Activated naive CD8-positive, alpha-beta T cell treated with anti-CD3 and anti-CD28 coated beads, Interleukin-2, amount 10 ng/mL, durations not matched to agents 7 days and 5 days (primary cell): Measurements from ENCODE around the gene ATOSB. TPM values are rescaled to one million over a fixed set of nuclear protein-coding genes. Genes with fewer than 3 reads are reported as not detected.
"Not testable (repeated sequence)": the region's sequence is repeated elsewhere in the genome, so short reads cannot be mapped to it uniquely, and the experiment has no call there.

ENCODE experiments used
- ATAC-seq: fragments of 150-1000 bp; cut with Tn5 transposase; one replicate; pipeline ENCODE4 v1.10.0; 2021; ENCODE audit warnings: low read depth, moderate library complexity
- POLR2A ChIA-PET: fragments of 350-600 bp; sonication (Branson Sonifier 250); formaldehyde crosslinking; loops from one replicate; lab custom pipeline; 2021; ENCODE audit warnings: antibody characterized with exemption; lab: Charles Lee
- DNase-seq: peaks from one replicate; pipeline ENCODE4 v3.0.0; 2021
- H3K27ac Mint-ChIP-seq: one replicate; pipeline ENCODE4 v1.8.0; 2022; ENCODE audit warnings: mild to moderate bottlenecking, mixed read lengths
- H3K27me3 Mint-ChIP-seq: one replicate; pipeline ENCODE4 v1.8.0; 2022; ENCODE audit warnings: mild to moderate bottlenecking, moderate library complexity, mixed read lengths
- H3K36me3 Mint-ChIP-seq: one replicate; pipeline ENCODE4 v1.8.0; 2021; ENCODE audit warnings: mild to moderate bottlenecking, mixed read lengths
- H3K4me1 Mint-ChIP-seq: one replicate; pipeline ENCODE4 v1.8.0; 2021; ENCODE audit warnings: mixed read lengths
- H3K4me3 Mint-ChIP-seq: one replicate; pipeline ENCODE4 v1.8.0; 2022; ENCODE audit warnings: mild to moderate bottlenecking, moderate library complexity, mixed read lengths
- H3K9me3 Mint-ChIP-seq: one replicate; pipeline ENCODE4 v1.8.0; 2021; ENCODE audit warnings: mixed read lengths
- total RNA-seq, 2 experiments: library from RNA; stranded (reverse); gene quantifications; one replicate each; pipeline ENCODE4 v1.2.3, GENCODE V29; 2021

The ATOSB gene, protein sequence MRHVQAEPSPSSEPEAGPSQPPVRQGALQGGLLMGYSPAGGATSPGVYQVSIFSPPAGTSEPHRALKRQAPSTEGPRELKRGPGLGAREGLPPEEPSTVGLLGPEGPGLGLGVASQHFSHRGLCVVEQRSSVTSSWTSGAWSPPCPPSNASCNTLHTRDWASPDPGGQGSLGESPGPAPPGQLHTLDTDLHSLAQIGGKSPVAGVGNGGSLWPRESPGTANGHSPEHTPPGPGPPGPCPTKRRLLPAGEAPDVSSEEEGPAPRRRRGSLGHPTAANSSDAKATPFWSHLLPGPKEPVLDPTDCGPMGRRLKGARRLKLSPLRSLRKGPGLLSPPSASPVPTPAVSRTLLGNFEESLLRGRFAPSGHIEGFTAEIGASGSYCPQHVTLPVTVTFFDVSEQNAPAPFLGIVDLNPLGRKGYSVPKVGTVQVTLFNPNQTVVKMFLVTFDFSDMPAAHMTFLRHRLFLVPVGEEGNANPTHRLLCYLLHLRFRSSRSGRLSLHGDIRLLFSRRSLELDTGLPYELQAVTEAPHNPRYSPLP
- total RNA-seq, result 10 to 100 TPM; 12.0 to 16.6 TPM

DNA sequence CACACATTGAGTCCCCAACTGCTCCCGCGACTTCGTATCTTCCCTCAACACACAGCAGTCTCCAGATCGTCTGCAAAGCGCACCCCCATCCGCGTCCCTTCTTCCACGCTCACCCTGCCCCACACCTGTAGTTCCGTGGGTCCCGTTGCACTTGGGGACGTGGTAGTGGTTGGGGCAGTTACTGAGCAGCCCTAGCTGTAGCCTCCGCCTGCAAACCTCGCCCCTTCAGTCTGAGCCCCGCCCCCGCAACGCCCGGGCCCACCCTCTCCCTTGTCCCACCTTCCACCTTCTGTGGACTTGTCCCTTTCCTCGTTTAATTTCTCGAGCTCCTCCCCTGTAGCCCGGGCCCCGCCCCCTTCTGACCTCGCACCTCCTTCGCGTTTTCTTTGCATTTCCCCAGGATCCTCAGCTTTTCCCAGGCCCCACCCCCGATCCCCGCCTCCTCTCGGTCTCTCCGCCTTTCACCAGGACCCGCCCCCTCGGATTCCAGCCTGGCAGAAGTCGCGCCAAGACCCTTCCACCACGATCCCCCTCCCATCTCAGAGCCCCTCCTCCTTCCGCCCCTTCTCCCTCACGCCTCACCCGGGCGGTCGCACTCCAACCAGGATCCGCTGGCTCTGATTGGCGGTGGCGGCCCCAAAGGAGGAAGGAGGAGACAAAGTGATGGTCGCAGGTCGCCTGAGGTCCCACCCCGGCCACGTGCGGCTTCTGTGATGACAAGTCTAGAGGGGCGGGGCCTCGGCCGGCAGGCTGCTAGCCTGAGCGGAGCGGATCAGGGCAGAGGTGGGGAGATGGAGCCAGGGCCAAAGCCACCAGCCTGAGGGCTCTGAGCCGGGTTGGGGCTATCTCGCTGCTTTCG, at the start of gene ATOSB:
TSS of gene ATOSB (minus strand) at position 183 of the 859 bp plus-strand sequence. CDS start 7,588 bp downstream, outside the sequence.
- Mint-ChIP-seq H3K4me3 (peak within 1 kb of the TSS; percentile 100), H3K27me3 (peaks cover 5% of the 10 kb centered on the region), H3K36me3 (peaks cover 6% of the 10 kb centered on the region), H3K4me1 (peaks cover 38% of the 10 kb centered on the region), H3K27ac (peak within 1 kb of the TSS; percentile 98), H3K9me3 (no peaks in the 10 kb centered on the region)
- ATAC-seq, result peak; percentile 68
- POLR2A ChIA-PET, result interaction anchor here (0.6 to 3.7 kb wide), 8 partner anchors 13 to 489 kb away, joined by 3 to 47 read pairs (median 6); partner anchors contain the start of genes FANCG, STOML2, TESK1 and VCP
- DNase-seq, result peak; percentile 94

DNA sequence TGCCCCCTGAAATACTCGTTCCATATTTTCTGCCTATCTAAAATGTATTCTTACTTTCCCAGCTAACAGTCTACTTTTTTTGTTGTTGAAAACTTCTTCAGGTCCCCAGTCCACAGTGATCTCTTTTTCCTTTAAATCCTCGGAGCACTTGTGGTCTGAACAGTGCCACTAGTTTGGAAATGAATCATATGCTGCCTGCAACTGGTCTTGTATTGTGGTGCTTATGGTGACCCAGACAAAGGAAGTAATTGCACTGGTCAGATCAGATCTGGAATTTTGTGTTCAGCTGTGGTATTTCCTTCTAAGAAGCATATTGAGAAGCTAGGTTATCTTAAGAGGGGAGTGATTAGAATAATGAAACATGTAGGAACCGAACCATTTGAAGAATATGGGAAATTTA, 49.0 kb upstream of the ATOSB start:
- H3K4me1 Mint-ChIP-seq, result peaks cover 9% of the 10 kb centered on the region
- no peaks in the 10 kb centered on the region for H3K9me3 Mint-ChIP-seq
- ATAC-seq (no peak), DNase-seq (no peak)
- POLR2A ChIA-PET, result no interaction called here
- no peaks in the 10 kb centered on the region for H3K36me3 Mint-ChIP-seq
- no peak overlapping the region for H3K27ac Mint-ChIP-seq
- H3K4me3 Mint-ChIP-seq, result no peak overlapping the region
- H3K27me3 Mint-ChIP-seq, result peaks cover 17% of the 10 kb centered on the region

GRCh38 chr9:35163413-35163812, 47.8 kb upstream of the ATOSB start:
- Mint-ChIP-seq H3K27ac (no peak overlapping the region), H3K36me3 (no peaks in the 10 kb centered on the region), H3K4me3 (no peak overlapping the region), H3K4me1 (peaks cover 14% of the 10 kb centered on the region), H3K27me3 (peaks cover 17% of the 10 kb centered on the region), H3K9me3 (no peaks in the 10 kb centered on the region)
- POLR2A ChIA-PET, result no interaction called here
- DNase-seq, result no peak
- no peak for ATAC-seq

- no peak for DNase-seq
- H3K4me1 Mint-ChIP-seq, result peaks cover 14% of the 10 kb centered on the region
- H3K9me3 Mint-ChIP-seq, result no peaks in the 10 kb centered on the region
- no peak for ATAC-seq
- peak overlapping the region; percentile 89 for H3K4me3 Mint-ChIP-seq
- POLR2A ChIA-PET, result interaction anchor here (1.0 kb wide), 1 partner anchor 68 kb away, joined by 6 read pairs; no protein-coding TSS in a partner anchor
- no peaks in the 10 kb centered on the region for H3K36me3 Mint-ChIP-seq
- H3K27ac Mint-ChIP-seq, result no peak overlapping the region
- peaks cover 17% of the 10 kb centered on the region for H3K27me3 Mint-ChIP-seq
These were observed 47.1 kb upstream of the ATOSB start for GRCh38 chr9:35162605-35163315.

GRCh38 chr9:35161713-35162604, 46.3 kb upstream of the ATOSB start, which contains the start of gene UNC13B:
UNC13B (plus strand) TSS chr9:35162009; CDS start chr9:35162284, 275 bp downstream.
- peaks cover 14% of the 10 kb centered on the region for H3K4me1 Mint-ChIP-seq
- H3K4me3 Mint-ChIP-seq, result peak within 1 kb of the TSS; percentile 89
- H3K36me3 Mint-ChIP-seq, result no peaks in the 10 kb centered on the region
- H3K9me3 Mint-ChIP-seq, result no peaks in the 10 kb centered on the region
- POLR2A ChIA-PET, result interaction anchor here (1.0 to 1.4 kb wide), 3 partner anchors 50 to 83 kb away, joined by 3 to 6 read pairs (median 3); no protein-coding TSS in a partner anchor
- no peak within 1 kb of the TSS for H3K27ac Mint-ChIP-seq
- H3K27me3 Mint-ChIP-seq, result peaks cover 17% of the 10 kb centered on the region
- DNase-seq (peak; percentile 76), ATAC-seq (peak; percentile 82)

DNA sequence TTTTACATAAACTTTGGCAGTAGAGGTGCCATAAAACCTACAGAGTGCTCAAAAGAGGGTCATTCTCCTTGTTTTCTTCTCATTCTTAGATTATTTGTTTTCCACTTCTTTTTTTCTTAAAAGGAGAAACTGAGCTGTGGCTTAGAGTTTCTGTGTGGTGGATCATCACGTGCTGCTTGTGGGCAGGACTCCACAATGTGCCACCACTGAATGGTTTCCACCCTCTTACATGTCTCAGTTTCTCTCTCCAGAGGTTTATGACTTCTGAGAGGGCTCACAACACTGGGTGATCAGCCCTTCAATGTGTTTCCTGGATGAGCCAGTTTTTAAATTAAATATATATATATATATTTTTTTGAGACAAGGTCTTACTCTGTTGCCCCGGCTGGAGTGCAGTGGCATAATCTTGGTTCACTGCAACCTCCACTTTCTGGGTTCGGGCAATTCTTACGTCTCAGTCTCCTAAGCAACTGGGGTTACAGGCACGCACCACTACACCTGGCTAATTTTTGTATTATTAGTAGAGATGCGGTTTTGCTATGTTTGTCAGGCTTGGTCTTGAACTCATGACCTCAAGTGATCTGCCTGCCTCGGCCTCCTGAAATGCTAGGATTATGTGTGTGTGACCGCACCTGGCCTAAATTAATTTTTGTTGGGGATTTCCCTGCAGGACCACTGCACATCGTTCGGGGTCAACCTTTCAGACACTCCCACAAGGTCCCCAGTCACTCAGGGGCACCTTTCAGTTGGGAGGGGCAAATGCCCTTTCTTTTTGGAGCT, 43.0 kb upstream of the ATOSB start:
- Mint-ChIP-seq H3K4me3 (no peak overlapping the region), H3K27ac (no peak overlapping the region)

DNA sequence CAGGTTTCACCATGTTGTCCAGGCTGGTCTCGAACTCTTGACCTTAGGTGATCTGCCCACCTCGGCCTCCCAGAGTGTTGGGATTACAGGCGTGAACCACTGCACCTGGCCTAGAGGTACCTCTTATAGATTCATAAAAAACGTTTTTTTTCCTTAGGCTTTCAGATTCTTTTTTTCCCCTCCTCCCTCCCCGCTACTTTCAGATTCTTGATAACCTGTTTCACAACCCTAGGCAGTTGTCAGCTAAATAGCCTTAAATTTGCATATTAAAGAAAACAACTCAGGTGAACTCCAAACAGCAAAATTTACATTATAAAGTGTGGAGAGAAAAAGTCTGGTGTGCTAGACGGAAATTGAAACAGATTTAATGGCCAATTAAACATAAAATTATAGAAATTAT, 42.2 kb upstream of the ATOSB start:
- DNase-seq, H3K9me3 Mint-ChIP-seq, H3K4me3 Mint-ChIP-seq, ATAC-seq, H3K36me3 Mint-ChIP-seq, H3K27ac Mint-ChIP-seq, POLR2A ChIA-PET, H3K27me3 Mint-ChIP-seq: not testable (repeated sequence)
- peaks cover 14% of the 10 kb centered on the region for H3K4me1 Mint-ChIP-seq

More for the DNA sequence above, 43.0 kb upstream of the ATOSB start:
- H3K36me3 Mint-ChIP-seq, result no peaks in the 10 kb centered on the region
- ATAC-seq (no peak), DNase-seq (no peak)
- POLR2A ChIA-PET, result no interaction called here
- peaks cover 14% of the 10 kb centered on the region for H3K4me1 Mint-ChIP-seq
- peaks cover 3% of the 10 kb centered on the region for H3K9me3 Mint-ChIP-seq
- H3K27me3 Mint-ChIP-seq, result peaks cover 16% of the 10 kb centered on the region

DNA sequence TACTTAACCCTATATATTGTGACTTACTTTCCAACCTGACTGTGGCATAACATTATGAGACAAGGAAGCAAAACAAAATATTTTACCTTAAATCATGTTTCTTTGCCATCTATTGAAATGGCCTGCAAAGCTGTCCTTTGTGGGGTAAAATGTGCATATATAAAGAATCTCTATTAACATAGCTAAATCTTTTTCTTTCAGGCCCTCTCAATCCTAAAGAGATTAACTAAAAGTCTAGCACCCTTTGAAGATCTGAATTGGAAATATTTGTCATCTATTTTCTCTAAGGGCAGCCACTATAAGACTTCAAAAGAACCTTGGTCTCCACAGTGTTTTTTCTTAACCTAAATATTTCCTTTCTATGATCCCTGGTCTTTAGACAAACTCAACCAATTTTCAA, 41.1 kb upstream of the ATOSB start:
- no peak overlapping the region for H3K27ac Mint-ChIP-seq
- no peak for ATAC-seq
- H3K4me3 Mint-ChIP-seq, result no peak overlapping the region
- POLR2A ChIA-PET, result no interaction called here
- peaks cover 3% of the 10 kb centered on the region for H3K27me3 Mint-ChIP-seq
- H3K9me3 Mint-ChIP-seq, result peaks cover 3% of the 10 kb centered on the region
- H3K4me1 Mint-ChIP-seq, result peaks cover 9% of the 10 kb centered on the region
- no peaks in the 10 kb centered on the region for H3K36me3 Mint-ChIP-seq
- DNase-seq, result no peak

- Mint-ChIP-seq H3K27me3 (no peaks in the 10 kb centered on the region), H3K36me3 (peaks cover 2% of the 10 kb centered on the region), H3K9me3 (peaks cover 19% of the 10 kb centered on the region), H3K4me1 (no peaks in the 10 kb centered on the region), H3K27ac (no peak overlapping the region), H3K4me3 (no peak overlapping the region)
- ATAC-seq (no peak), DNase-seq (no peak)
- POLR2A ChIA-PET, result no interaction called here
These were observed 37.3 kb upstream of the ATOSB start for GRCh38 chr9:35152926-35153325.

GRCh38 chr9:35147941-35148563, 32.4 kb upstream of the ATOSB start:
- H3K4me1 Mint-ChIP-seq, H3K27ac Mint-ChIP-seq, H3K27me3 Mint-ChIP-seq, DNase-seq, H3K4me3 Mint-ChIP-seq, H3K36me3 Mint-ChIP-seq, POLR2A ChIA-PET, ATAC-seq: not testable (repeated sequence)
- peaks cover 28% of the 10 kb centered on the region for H3K9me3 Mint-ChIP-seq

GRCh38 chr9:35142037-35142436, 26.4 kb upstream of the ATOSB start:
- Mint-ChIP-seq H3K36me3 (no peaks in the 10 kb centered on the region), H3K9me3 (peaks cover 15% of the 10 kb centered on the region), H3K4me3 (no peak overlapping the region), H3K27ac (no peak overlapping the region), H3K4me1 (no peaks in the 10 kb centered on the region), H3K27me3 (no peaks in the 10 kb centered on the region)
- POLR2A ChIA-PET, result no interaction called here
- no peak for DNase-seq
- ATAC-seq, result no peak
